ENCODE data around the gene TSPAN4.

The TSPAN4 gene

GRCh38 chr11:859394-860131, 16.9 kb downstream of the TSPAN4 start:
- H3K4me3 ChIP-seq (ENCODE audit: low read depth, low read length): no peak overlapping the region
- peak; percentile 80 for DNase-seq
- H3K36me3 ChIP-seq: peaks cover 5% of the 10 kb centered on the region; the same call in 1 of the 2 replicates
- H3K9me3 ChIP-seq (ENCODE audit: severe bottlenecking): no peaks in the 10 kb centered on the region
- no peaks in the 10 kb centered on the region for H3K27me3 ChIP-seq (ENCODE audit: insufficient read depth, low read depth, severe bottlenecking)
- H3K27ac ChIP-seq: peak overlapping the region; percentile 26
- TF ChIP-seq CTCF (IDR thresholded peaks at IDR 0.05; ENCODE audit: low read depth, low read length): no peak

GRCh38 chr11:860234-861104, 17.8 kb downstream of the TSPAN4 start:
- TF ChIP-seq CTCF (IDR thresholded peaks at IDR 0.05; ENCODE audit: low read depth, low read length): no peak
- H3K36me3 ChIP-seq: peaks cover 6% of the 10 kb centered on the region
- no peak for DNase-seq
- no peaks in the 10 kb centered on the region for H3K9me3 ChIP-seq (ENCODE audit: severe bottlenecking)
- peak overlapping the region; percentile 26 for H3K27ac ChIP-seq
- H3K4me3 ChIP-seq (ENCODE audit: low read depth, low read length): no peak overlapping the region
- H3K27me3 ChIP-seq (ENCODE audit: insufficient read depth, low read depth, severe bottlenecking): no peaks in the 10 kb centered on the region

- Histone ChIP-seq H3K27me3 (ENCODE audit: insufficient read depth, low read depth, severe bottlenecking) (no peaks in the 10 kb centered on the region), H3K27ac (no peak overlapping the region), H3K36me3 (peaks cover 12% of the 10 kb centered on the region), H3K9me3 (ENCODE audit: severe bottlenecking) (no peaks in the 10 kb centered on the region), H3K4me3 (ENCODE audit: low read depth, low read length) (no peak overlapping the region)
- TF ChIP-seq CTCF (IDR thresholded peaks at IDR 0.05; ENCODE audit: low read depth, low read length): no peak
- no peak for DNase-seq
Observed at GRCh38 chr11:861105-861479, 18.4 kb downstream of the TSPAN4 start.

GRCh38 chr11:862081-862661, 19.5 kb downstream of the TSPAN4 start:
- H3K36me3 ChIP-seq: peaks cover 21% of the 10 kb centered on the region
- TF ChIP-seq CTCF (IDR thresholded peaks at IDR 0.05; ENCODE audit: low read depth, low read length): no peak
- H3K27me3 ChIP-seq (ENCODE audit: insufficient read depth, low read depth, severe bottlenecking): no peaks in the 10 kb centered on the region
- H3K27ac ChIP-seq: peak overlapping the region; percentile 82
- H3K4me3 ChIP-seq (ENCODE audit: low read depth, low read length): peak overlapping the region; percentile 42
- no peaks in the 10 kb centered on the region for H3K9me3 ChIP-seq (ENCODE audit: severe bottlenecking)
- DNase-seq: peak; percentile 93

GRCh38 chr11:862696-863022, 20.0 kb downstream of the TSPAN4 start:
- Histone ChIP-seq H3K27ac (peak overlapping the region; percentile 82), H3K9me3 (ENCODE audit: severe bottlenecking) (no peaks in the 10 kb centered on the region), H3K4me3 (ENCODE audit: low read depth, low read length) (peak overlapping the region; percentile 42), H3K27me3 (ENCODE audit: insufficient read depth, low read depth, severe bottlenecking) (no peaks in the 10 kb centered on the region), H3K36me3 (peaks cover 22% of the 10 kb centered on the region)
- TF ChIP-seq CTCF (IDR thresholded peaks at IDR 0.05; ENCODE audit: low read depth, low read length): no peak
- no peak for DNase-seq

Data from WERI-Rb-1 (cell line).